Amniotic stem cell (primary cell): ENCODE results near the gene ABHD8.

ENCODE experiments used
- DNase-seq: peaks from one replicate; lab custom pipeline; 2025; lab: John Stamatoyannopoulos, UW

ABHD8 gene

DNA sequence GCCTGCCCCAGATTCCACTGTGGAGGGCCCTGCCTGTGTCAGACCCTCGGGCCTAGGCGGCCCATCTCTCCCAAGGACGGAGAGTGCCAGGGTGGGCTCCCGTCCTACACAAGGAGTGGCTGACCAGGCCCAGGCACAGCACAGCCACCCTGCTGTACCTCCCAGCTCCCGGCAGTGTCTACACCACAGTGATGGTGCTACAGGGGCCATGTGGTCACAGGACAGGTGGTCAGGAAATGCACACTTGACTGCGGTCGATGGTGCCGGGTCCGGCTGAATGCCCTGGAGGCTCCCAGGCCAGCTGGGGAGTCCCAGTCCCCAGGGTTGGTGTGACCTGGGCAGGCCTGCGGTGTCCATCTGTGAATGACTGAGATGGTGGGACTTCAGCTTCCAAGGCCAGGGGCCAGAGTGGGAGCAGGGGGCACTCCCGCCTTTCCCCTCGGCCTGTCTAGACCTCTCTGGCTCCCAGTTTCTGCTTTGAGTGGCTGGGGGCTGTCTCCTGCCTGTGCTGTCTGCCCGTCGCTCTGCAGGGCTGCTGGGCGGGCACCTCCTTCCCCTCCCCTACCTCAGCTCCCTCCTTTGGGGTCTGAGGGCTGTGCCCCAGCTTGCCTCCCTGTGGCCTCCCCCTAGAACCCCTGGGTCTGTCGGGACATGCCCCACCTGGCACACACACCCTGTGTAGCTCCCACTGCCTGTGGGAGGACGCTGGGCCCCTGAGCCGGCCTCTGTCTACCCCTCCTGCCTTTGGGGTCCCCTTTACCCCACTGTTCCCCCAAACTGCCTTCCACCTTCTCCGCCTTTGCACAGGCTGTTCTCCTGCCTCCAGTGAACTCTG lies 18.6 kb upstream of the ABHD8 start:
- no peak for DNase-seq

DNA sequence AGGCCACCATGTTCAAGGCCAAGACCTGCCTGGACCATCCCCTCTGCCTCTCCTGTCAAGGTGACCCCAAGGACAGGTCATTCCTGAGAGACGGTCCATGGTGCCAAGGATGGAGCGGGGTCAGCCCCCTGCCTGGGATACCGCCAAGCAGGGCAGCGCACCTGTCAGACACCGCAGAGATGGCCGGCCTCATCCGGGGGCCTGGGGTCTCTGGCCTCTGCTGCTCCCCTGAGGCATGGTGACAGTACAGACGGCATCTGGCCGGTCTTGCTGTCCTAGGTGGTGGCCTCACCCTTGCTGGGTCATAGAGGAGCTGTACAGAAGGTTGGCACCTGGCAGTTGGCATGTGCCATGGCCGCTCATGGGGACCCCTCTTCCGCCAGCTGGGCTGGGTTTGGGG lies 17.2 kb upstream of the ABHD8 start:
- no peak for DNase-seq

DNA sequence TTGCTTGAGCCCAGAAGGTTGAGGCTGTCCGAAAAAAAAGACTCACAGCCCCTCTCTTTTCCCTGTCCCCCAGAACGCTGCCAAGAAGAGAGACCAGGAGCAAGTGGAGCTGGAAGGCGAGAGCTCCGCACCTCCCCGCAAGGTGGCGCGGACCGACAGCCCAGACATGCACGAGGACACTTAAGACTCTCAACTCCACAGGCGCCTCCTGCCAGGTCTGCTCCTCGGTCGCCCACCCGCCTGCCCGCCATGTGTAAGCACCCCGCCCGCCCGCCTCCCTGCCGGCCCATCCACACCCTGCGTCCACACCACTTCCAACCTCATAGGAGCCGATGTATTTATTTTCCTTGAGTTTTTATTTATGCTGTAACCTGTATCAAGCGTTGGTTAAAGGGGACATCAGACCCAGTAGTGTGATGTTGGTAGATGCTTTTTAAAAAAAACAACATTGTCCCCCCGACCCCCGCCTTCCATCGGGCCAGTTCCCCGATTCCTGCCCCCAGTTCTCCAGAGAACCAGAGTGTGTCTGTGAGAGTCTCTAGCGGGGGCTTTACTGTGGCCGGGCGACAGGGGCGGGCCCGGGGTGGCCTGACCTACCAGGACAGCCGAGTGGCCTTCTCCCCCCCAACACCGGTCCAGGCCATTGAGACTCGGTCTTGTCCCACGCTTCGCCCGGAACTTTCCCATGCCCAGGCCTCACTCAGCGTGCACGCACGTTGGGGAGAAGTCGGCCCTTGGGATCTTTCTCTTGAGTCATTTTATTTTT lies 16.4 kb upstream of the ABHD8 start:
- DNase-seq: no peak

DNA sequence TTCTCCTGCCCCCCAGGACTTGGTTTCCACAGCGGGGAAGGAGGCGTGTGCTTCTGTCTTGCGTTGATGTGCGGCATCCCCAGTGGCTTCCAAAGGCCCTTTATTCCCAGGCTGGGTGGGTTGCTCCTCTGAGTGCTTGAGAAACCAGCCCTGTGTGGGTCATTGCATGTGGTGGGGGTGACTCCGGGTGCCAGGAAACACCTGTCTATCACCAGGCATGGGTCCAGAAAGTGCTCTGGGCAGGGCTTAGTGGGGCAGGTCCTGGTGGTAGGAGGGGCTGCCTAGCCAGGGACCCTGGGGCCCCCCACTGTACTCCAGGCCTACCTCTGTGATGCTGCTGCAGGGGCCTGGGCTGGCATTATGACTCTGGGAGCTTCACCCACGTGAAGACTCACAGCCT lies 15.7 kb upstream of the ABHD8 start:
- DNase-seq: no peak

DNA sequence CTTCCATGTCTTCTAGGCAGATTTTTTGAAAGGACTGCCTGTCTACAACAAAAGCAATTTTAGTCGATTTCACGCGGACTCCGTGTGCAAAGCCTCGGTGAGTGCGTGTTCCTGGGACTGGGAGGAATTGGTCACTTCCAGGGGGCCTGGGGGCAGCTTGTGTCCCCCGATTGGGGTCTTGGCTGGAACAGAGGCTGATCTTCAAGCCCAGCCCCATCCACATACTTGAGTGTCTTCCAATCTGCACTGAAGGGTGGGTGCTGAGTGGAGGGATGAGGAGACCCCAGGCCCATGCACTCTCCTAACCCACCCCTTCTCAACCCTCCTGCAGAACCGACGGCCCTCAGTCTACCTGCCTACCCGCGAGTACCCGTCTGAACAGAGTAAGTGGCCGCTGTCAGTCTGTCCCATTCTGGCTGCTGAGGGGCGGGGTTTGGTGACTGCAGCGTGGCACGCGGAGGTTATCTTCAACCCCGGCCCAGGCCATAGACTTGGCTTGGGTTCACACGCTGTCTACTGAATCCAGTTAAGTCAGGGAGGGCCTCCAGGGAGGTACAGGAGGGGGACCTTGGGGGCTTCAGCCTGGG lies 10.9 kb upstream of the ABHD8 start:
- no peak for DNase-seq

DNA sequence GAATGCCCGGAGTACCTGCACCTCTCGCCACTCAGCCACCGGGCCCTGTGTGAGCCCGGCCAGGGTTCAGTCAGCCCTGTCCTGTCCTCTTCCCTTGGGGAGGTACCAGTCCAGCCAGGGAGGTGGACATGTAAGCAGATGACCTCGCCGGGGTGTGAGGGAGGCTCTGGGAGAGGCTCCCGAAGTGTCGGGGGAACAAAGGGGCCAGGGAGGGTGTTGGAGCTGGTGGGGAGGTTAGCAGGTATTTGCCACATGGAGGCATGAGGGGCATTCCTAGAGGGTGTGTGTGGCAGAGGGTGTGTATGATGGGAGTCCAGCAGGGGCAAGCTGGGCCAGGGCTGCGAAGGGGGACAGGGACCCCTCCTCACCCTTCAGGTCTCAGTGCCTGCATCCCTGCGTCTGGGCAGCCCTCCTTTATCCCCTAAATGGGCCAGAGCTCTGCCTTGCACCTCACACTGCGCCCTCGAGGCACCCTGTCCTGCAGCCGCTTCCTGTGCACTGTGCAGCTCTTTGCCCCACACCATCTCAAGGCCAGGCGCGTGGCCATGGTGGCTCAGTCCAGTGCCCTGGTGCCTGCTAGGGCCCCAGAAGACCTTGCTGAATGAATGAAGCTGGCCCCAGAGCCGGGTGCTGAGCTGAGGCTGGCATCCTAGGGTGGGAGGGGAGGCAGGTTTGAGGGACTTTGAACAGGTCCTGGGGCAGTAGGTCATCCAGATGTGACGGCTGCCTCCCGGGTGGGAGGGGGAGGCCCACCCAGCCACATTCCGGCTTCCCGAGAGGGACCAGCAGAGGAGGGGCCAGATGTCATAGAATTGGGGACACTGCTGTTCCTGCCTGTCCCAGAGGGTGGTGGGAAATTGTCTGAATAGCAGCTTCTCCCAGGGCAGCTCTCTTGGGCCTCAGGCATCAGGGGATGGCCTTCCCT lies 9.2 kb upstream of the ABHD8 start:
- no peak for DNase-seq

DNA sequence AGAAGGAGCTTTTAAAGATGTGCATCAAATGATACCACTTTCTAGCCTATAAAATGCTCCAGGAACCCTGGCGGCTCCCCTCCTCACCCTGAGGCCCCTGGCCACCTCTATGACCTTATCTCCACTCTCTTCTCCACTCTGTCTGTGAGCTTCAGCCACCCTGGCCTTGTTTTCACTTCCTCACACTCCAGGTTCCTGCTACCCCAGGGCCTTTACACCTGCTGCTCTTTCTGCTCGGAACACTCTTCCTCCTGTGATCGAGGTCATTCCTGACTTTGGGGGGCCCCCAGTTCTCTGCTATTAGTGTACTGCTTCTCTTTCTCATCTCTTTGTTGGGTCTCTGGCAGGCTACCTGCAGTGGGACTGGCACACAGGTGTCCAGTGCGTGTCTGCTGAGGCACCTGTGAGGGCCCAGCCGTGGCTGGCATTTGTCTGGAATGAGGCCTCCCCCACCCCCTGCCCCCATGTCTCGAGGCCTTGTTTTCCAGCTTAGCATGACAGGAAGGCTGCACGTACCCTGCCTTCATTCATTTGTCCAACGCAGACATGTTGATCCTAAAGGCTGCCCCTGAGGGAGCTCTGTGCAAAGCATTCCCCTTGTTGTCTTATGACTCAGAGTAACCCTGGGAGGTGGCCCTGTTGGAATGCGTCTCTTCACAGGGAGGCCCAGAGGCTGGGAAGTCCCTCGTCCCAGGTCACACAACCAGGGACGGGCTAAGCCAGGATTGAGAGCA lies 8.4 kb upstream of the ABHD8 start:
- peak; percentile 41 for DNase-seq

DNA sequence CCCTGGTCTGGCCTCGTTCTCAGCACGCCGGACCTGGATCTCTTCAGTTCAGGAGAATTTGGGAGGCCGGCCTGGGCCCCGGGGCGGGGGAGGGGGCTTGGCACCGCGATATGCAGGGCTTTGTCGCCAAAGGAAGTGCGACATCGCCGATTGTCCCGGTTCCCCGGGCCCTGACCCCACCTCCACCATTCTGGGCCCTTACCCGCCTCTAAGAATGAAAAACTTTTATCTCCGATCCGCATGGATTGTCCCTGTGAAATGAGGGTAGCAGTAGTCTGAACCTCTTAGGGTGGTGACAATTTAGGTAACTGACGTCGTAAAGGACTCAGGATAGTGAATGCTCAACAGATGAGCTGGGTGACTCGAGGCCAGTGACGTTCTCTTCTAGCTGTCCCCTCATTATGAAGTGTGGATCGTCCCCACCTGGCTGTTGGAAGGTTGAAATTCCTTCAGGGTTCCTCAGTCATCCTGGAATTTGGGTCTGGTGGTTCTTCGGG lies 6.8 kb upstream of the ABHD8 start:
- no peak for DNase-seq

DNA sequence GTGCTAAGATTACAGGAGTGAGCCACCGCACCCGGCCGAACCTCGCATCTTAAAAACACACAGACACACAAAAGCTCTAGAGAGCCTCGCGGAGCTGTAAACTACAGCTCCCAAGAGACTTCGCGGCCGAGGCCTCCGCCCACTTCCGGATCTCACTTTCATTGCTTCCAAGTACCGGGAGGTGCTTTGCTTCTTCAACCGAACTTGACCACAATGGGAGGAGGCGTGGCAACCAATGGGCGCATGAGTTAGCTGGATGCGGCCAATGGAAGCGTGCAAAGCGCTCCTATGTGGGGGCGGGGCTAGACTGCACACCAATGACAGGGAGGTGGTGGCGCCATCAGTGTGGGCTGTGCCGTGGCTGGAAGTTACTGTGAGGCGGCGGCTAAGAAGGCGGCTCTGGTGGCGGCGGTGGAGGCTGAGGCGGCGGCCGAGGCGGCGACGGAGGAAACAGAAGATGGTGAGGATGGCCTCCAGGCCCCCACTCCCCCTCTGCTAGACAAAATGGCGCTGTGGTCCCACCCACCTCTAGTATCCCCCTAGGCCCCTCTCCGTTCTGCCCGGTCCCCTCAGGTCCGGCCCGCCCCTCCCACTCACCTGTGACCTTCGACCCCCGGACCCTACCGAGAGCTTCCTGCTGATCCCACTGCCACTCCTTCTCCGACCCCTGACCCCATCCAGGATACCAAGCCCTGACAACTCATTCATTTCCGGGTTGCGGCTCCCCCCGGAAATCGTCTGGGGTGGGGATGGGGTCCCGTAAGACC lies 6.2 kb upstream of the ABHD8 start, which contains the start of gene DDA1:
Gene DDA1 (plus strand): TSS at position 366 of the 767 bp plus-strand sequence. CDS start 92 bp downstream, at position 458.
- DNase-seq: peak; percentile 100

DNA sequence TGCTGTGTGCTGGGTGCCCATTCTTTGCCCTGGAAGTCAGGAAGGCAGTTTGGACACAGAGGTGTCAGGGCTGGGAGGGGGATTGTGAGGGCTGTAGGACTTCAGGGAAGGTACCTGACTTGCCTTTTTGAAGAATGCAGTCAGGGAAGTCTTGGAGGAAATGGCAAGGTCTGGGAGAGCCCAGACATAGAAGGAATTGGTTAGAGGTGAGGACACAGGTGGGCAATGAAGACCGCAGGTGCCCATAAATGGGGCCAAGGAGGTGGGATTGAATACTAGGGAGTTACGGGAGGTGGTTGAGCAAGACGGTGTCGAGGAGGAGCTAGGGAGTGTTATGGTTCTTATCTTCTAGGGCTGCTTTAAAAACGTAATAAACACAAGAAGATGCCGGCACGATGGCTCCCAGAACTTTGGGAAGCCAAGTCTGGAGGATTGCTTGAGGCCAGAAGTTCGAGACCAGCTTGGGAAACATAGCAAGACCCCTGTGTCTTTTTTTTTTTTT lies 4.7 kb upstream of the ABHD8 start:
- DNase-seq: no peak

DNA sequence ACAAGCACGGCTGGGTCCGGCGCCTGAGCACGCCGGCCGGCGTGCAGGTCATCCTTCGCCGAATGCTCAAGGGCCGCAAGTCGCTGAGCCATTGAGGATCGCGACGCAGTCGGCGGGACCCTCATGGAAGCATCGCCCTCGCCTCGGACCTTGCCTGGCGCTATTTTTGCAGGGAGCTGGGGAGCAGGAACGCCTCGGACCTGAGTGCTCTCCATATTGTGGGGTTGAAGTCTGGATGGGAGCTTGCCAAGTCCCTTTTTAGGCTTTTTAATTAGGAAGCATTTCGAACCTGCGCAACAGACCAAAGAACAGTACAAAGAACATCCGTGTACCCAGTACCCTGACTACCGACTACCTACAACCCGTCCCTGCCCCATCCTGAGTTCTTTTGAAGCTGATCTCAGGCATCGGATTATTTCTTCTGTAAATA lies 3.1 kb upstream of the ABHD8 start:
- no peak for DNase-seq

DNA sequence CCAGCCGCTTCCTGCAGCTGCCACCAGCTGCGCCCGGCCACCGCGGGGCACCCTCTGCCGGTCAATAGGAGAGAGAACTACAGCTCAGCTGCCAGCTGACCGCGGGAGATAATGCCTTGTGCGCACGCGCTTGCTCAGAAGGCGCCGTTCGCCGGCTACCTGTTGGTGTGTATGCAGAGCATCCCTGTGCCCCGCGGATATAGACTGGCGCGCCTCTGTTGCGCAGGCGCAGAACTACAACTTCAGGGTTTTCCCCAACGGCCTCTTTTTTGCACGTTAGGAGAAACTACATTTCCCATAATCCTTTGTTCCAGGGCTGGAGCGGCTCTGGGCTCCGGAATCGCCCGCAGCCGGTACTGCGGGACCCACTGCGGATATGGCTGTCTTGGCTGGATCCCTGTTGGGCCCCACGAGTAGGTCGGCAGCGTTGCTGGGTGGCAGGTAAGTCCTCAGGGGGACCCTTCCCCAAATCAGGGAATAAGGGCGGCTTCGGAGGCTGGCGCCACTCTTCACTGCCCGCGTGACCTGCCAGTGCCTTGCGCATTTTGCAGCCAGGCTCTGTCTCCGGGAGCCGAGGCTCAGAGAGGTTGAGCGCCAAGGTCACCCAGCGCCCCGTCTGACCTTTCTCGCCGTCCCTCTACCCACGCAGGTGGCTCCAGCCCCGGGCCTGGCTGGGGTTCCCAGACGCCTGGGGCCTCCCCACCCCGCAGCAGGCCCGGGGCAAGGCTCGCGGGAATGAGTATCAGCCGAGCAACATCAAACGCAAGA lies 2.5 kb upstream of the ABHD8 start, which contains the start of gene MRPL34:
Gene MRPL34 (plus strand): TSS at position 356 of the 768 bp plus-strand sequence. CDS start 21 bp downstream, at position 377.
- DNase-seq: peak; percentile 94

DNA sequence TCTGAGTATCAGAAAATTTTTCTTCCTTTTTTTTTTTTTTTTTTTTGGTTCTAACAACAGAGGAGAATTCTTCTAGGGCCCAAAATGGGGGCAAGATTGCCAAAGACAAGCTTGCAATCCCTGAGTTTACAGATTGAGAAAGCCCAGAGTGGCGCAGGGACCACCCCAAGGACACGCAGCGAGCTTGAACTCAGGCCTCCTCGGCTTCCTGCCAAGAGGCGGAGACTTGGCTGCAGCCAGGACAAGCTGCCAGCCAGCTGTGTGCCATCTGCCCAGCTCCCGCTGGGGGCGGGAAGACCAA lies 1.9 kb upstream of the ABHD8 start:
- no peak for DNase-seq

DNA sequence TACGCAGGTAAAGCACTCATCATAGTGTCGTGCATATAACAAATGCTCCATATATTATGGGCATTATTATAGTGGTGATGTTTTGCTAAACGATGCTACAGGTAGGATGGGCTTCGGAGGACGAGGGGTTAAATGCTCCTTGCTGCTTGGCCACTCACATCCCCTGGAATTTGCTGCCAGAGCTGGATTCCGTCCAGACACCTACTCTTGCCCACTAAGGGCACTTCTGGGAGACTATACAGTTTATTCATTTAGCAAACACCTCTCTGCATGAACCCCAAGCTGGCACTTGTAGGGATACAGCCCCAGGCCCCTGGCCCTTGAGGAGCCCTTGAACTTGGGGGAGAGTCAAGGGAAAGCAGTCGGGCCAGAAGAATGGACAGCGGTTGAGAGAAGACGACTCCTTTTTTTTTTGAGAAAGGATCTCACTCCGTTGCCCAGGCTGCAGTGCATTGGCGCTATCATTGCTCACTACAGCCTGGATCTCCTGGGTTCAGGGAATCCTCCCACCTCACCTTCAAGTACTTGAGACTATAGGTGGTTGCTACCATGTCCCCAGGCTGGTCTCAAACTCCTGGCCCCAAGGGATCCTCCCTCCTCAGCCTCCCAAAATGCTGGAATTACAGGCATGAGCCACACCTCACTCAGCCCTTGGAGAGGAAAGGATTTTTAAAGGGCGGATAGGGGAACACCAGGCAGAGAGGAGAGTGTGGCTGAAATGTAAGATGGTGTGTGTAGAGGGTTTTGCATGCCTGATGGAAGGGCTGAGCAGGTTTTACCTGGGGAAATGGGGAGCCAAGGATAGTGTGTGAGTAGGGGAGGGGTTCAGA lies 1.4 kb upstream of the ABHD8 start:
- no peak for DNase-seq

DNA sequence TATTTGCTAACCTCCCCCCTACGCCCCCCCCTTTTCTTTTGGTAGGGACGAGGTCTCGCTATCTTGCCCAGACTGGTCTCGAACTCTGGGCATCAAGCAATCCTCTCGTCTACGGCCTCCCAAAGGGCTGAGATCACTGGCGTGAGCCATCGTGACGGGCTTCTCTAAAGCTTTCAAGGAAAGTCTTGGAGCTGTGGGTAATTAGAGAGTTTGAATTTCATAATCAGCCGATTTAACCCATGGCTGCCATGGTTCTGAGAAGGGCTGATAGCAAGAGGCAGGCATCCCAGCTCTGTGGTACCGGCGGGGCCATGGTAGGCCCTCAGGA lies 679 bp upstream of the ABHD8 start:
- no peak for DNase-seq

DNA sequence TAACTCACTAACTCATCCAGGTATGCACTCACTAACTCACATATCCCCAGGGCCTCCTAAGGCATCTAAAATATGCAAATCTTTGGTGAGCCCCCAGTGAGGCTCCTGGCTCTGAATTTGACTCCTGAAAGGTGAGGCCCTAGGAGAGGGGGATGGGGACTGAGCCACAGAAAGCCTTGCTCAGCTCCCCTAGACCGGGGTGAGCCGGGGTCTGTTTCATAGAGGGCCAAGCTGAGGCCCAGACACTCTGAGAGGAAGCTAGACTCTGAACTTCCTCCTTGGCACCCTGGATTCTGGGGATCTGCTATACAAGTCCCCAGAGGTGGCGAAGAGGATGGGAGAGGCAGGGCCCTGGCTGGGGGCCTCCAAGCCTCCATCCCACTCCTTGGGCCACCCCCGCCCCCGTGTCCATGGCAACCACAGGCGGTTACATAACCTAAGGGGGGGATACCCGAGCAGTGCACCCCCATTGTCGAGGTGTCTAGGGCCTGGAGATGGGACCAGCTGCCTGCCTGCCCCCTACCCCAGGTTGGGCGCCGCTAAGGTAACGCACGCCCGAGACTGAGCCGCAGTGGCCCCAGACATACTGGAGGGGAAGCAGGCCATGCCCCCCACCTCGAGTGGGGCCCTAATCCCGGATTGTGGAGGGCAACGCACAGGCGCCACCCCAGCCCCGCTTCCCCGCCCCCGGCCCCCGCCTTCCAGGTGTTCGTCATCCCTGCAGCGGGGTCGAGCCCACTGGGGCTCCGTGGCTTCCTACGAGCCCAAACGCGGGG lies 646 bp downstream of the ABHD8 start:
- DNase-seq: no peak

DNA sequence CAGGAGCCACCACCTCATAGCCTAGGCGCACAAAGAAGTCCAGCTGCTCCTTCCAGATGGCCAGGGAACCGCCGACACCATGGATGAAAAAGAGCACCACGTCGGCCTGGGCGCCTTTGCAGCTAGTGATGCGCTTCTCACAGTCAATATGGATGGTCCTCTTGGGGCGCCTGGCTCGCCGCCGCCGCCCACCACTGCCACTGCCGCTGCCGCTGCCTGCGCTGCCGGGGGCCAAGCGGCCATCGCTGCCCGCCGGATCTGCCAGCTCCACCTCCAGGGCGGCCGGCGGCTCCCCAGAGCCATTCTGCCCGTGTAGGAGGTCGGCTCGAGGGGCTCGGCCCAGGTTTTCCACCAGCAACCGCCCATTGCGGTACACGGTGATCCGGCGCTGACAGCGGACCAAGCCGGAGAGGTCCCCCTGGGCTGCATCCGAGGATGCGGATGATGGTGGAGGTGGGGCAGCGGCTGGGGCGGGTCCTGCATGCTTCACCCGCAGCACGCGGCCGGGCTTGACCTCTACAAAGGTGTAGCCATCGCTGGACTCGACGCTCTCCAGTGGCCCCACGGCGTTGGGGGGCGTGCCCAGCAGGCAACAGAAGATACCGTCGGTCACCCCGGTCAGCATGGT lies 2.1 kb downstream of the ABHD8 start:
- DNase-seq: no peak
